ENCODE measurements around the gene TICAM2.

TICAM2 gene

DNA sequence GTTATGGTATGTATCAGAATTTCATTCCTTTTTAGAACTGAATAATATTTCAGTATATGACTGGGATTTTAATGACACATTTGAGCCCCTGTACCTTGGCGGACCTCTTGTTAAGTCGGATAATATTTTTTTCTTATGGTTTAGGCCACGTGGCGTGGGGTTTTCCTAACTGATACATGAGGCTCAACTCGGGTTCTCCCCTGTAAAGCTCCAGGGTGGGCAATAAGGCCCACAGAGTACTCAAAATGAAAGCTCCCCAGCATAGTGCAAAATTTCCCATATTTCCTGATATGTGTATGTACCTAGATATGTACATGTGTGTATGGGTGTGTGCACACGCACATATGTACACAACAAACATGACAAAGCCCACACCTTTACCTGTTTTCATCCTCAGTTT, 24.5 kb downstream of the TICAM2 start:
- intact Hi-C loops (cut with DNase I): loop anchor here (5.0 kb wide), 1 partner anchor 265 kb away; no protein-coding TSS in a partner anchor
- no peak for DNase-seq

DNA sequence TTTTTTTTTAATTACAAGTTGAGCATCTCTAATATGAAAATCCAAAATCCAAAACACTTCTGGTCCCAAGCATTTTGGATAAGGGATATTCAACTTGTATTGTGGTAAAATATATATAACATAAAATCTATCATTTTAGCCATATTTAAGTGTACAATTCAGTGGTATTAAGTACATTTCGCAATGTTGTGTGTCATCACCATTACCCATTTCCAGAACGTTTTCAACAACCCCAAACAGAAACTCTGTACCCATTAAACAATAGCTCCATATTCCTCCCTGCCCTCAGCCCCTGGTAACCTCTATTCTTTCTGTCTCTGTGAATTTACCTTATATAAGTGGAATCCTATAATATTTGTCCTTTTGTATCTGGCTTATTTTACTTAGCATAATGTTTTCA, 24.9 kb downstream of the TICAM2 start:
- no peak for DNase-seq
- intact Hi-C loops (cut with DNase I): loop anchor here (5.0 kb wide), 1 partner anchor 265 kb away; no protein-coding TSS in a partner anchor

DNA sequence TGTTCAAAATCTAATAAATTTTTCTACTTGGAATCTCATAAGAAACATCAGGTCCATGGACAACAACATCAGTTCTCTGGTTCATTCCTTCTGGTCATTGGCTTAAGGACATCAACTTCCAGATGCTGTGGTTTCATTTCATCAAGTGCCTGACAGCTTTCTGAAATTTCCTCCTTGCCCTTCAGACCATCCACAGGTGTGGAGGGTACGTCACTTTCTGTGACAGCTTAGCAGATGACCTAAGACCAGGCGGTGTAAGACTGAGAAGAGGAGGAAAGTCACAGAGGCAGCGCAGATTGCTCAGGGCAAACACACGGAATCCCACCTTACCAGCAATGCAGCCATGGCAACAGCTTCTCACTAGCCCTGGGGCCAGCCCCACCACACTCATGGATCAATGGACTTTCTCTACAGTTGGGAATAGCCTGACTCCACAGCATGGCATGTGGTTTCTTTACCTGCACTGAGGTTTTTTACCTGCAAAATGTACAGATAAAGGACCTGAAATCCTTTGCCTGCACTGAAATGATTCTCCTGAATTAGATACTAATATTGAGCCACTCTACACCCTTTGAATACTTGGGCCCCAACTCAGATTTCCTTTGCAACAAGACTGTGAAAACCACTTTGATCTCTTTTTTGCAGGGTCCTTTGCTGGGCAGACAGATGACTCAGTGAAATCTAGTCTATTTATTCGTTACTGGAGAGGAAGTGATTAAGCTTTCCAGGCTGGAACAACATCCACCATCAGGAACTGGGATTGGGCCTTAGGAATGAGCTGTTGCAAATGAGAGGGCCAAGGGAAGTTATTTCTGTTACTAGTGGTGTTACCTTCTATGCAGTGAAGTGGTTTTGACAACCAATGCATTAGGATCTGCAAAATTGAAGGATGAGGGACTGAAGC, 26.9 kb downstream of the TICAM2 start:
- DNase-seq: no peak
- intact Hi-C loops (cut with DNase I): loop anchor here (5.0 kb wide), 1 partner anchor 263 kb away; no protein-coding TSS in a partner anchor

DNA sequence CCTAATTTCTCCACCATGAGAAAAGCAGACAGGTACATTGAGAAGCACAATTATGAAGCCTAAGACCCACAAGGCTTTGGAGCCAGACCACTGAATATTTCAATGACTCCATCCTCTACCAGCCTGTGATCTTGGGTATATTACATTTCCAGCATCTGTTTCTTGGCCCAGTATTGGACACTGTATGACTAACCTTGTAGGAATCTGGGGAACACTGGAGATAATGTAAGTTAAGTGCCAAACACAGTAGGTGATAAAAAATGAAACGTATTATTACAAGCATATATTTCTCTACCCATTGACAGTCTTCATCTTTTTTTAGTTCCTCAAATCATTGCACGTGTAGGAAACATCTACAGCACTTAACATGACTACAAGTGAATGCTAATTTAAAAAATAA, 29.1 kb downstream of the TICAM2 start:
- intact Hi-C loops (cut with DNase I): no loop called here
- no peak for DNase-seq

DNA sequence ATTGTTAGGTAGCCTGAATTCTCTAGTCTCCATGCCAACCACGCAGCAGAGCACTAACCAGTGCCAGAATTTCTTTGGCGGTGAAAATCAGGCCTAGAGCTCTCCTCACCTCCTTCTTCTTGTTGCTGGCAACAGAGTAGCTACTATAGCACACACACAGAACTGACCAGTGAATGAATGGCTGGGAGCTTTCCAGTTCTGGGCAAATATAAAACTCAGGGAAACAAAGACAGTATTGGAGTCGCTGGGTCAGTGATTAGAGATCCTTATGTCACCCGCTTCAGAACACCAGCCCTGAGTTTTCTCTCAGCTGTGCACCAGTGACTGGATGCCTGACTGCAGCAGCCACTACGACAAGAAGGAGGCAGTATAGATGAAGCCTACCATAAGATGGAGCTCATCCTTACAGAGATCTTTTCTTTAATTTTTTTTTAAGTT, 30.8 kb downstream of the TICAM2 start:
- DNase-seq: peak; percentile 43 to 94 (median 82)
- intact Hi-C loops (cut with DNase I): no loop called here

DNA sequence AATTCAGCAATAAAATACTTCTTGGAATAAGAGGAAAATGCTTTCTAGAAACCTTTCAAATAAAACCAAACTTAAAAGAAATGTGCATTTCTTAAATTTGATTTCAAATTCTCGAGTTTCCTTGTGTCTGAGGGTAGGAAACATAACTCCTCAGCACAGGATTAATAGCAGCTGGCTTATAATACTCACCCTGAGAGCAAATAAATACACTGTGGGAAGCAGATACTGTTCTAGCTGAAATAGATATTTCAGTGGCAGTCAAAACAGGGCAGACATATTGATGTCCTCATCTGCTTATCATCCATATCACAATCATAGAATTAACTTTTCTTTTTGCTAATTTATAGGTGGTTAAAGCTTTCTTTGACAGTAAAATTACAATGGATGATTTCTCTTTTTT, 33.6 kb downstream of the TICAM2 start:
- no peak for DNase-seq
- intact Hi-C loops (cut with DNase I): no loop called here

DNA sequence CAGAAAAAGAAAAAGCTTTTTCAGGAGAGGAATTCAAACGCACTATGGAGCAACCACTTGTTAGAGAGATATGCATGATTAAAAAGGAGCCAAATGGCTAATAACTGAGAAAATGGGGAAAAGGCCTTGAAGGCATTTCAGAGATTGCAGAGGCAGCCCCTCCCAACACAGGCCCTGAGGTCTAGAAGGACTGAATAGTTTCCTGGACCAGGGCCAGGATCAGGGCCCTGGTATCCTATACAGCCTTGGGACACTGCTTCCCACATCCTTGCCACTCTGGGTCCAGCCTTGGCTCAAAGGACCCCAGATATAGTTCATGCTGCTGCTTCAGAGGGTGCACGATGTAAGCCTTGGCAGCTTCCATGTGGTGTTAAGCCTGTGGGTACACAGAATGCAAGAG, 37.0 kb downstream of the TICAM2 start:
- DNase-seq: no peak
- intact Hi-C loops (cut with DNase I): no loop called here

DNA sequence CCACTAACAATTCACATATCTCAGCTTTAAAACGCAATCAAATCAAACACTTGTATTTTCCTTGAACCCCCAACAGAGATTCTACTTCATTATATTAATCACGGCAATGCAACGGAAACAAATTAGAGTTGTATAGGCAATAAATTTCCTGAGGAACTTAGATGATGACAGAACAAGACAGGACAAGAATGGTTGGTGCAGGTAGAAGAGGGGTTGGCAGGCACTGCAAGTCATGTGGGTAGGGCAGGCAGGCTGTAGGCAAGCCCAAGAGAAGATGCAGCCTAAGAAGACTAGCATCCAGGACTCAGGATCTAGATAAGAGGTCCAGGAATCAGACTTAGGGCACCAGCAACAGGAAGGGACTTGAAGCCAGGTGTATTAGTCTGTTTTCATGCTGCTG, 41.1 kb downstream of the TICAM2 start:
- DNase-seq: no peak
- intact Hi-C loops (cut with DNase I): no loop called here

DNA sequence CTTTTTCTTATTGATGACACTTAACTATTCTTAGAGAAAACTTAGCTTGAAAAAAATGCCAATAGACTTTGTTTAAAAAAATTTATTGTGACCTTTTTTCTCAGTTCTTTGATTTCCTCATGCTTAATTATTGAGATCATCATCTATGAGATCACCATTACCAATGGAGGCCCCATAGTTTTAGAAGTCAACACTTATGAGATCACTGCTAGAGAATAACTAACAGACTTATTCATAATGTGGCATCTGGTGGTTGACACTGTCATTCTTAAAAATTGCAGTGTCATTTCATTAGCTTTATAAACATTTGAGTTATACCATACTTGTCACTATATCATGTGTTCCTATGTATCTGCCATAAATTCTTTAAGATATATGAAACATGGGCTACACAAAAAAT, 42.8 kb downstream of the TICAM2 start:
- DNase-seq: no peak
- intact Hi-C loops (cut with DNase I): no loop called here

DNA sequence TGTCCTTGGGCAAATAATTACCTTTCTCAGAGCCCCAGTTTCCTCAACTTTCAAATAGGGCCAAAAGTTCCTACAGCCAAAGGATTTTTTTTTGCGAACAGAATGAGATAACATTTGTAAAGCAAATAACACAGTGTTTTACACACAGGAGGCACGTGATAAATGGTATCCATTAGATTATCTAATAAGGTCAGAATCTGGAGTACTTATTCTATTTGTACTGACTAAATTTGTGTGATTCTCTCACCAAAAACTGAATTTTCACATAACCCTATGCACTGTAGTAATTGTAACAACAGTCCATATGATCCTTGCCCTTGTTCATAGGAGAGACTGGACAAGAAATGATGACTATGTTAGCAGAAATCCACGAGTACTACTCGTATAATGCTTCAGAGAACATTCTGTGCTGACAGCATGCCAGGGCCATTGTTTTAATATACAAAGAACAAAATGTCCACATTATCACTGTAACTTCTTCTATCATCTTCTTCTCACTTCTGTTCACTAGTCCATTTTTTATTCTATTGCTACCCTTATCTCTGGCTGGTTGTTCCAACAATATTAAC, 43.8 kb downstream of the TICAM2 start:
- intact Hi-C loops (cut with DNase I): no loop called here
- no peak for DNase-seq

DNA sequence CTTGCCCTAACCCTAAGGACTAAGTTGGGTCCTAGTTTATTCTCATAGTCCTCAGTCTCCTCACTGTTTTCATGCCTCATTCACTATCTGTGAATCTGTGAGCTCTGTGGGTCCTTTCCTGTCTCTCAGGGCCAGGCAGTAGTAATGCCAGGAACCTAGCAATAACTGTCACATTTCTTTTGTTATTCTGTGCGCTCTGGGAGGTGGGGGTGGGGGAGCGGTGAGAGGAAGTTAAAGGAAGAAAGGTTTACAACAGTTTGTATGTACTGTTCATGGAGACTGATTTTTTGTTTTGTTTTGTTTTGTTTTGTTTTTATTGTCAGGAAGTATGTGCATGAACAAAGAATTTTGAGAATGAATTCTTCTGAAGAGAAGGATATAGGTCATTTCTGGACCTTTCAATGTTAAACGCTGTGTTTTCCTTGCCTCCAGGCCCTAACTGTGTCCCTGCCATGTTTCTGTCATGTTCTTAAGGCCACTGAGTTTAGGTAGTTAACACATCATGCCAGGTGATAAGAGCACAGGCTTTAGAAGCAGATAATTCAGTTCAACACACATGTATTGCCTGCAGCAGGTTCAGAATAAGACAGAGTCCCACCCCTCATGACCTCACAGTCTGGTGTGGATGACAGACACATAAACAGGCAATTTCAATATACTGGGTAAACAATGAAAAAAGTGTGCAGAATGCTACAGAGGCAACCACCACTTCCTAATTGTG, 44.5 kb downstream of the TICAM2 start:
- DNase-seq: no peak
- intact Hi-C loops (cut with DNase I): no loop called here

DNA sequence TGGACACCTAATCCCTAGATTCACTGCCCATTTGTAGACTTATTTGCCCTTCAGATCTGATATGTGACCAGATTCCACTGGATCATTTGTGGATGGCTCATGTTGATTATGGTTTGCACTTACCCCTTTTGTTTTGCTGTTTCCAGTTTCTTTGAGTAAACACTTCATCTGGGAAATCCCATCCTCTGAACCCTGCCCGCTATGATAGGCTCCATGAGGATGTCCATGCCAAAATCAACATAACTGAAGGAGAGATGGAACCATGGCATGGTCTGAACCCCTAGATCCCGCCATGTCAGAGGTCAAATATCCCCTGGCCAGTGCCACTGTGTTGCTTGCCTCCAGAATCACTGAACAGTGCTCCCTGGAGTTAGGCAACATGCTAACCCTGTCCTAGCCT, 46.0 kb downstream of the TICAM2 start:
- DNase-seq: no peak
- intact Hi-C loops (cut with DNase I): no loop called here

DNA sequence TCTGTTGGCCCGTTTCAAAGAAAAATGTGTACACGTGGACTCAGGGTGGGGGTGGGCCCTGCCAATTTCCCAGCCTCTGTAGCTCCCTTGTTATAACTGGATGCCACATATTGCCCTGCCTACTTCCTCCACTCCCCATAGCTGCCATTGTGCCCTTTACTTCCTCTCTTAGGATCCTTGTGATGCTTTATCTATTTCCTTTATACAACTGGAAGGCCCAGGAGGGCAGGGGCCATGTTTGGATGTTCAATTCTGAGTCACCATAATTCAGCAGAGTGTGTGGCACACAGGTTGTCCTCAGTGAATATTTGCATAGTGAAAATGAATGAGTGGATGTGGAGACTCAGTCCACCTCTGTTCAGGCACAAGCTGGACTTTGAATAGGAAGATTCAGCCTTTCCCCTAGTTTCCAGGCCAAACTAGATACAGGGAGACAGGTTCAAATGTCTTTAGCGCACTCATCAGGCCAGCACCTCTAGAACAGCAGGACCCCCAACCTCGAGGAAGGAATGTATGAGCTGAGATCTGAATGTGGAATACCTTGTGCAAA, 47.1 kb downstream of the TICAM2 start:
- intact Hi-C loops (cut with DNase I): no loop called here
- DNase-seq: no peak

DNA sequence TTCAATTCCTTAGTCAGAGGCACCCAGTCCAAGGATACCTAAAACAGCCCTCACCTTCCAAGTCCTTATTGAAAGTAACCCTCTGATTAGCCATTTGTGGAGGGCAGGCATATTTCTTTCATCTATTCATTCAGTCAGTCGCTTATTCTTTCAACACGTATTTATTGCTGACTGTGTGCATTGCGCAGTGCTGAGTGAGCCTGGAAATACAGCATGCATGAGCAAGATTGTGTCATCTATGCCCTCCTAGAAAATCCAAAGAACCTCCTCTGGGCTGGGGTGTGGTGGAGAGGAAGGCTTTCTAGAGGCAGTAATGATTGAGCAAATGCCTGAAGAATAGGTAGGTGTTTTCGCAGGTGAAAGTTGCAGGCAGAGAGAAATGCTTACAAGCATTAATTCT, 49.2 kb downstream of the TICAM2 start:
- DNase-seq: no peak
- intact Hi-C loops (cut with DNase I): no loop called here

DNA sequence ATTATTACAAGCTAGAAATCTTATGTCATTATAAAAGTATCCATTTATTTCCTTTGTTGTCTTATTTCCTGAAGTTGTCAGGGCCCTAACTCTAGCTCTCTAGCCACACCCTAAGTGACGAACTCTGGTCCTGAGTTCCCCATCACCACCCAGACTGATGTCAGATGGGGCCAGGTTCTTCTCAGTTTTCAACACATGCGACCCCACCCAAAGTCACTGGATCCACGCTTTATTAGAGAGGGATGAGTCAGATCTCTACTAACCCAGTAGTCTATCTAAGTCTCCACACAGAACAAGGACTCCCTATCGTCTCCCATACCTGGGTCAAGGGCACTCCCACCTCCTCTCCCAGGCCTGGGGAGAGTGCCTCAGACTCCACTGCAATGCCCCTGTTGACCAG, 50.9 kb downstream of the TICAM2 start:
- intact Hi-C loops (cut with DNase I): no loop called here
- no peak for DNase-seq

DNA sequence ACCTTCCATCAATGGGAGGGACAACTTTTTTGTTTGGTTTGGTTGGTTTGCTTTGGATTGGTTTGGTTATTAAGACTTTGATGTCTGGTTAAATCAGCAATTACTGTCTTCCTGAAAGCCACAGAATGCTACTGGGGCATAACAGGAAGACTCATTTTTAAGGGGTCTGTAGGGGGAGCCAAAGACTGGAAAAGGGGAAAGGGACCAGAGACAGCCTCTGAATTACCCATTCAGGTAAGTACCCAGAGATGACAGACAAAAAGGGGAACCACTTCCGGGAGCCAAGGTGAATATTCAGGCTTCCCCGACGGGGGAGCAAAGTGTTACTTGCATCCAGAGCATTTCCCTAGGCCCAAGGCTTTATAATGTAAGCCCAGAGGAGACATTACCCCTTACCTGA, 53.1 kb downstream of the TICAM2 start:
- no peak for DNase-seq
- intact Hi-C loops (cut with DNase I): no loop called here

DNA sequence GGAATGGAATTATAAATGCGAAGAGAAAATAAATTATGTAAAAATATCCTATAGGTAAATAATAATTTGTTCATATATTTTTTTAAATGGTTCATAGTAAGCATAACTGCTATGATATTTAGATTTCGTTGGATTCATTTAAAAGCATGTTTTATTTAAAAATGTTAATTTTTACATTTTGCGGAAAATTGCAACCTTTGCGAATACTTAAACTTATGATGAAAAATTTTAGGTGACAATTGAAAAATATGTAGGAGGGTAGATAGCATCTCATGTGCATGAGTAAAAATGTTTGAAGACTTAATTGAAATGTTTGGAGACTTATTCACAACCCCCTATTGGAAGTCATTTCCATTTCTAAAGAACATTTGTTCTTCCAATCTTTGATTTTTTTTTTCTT, 53.6 kb downstream of the TICAM2 start:
- intact Hi-C loops (cut with DNase I): no loop called here
- DNase-seq: no peak

DNA sequence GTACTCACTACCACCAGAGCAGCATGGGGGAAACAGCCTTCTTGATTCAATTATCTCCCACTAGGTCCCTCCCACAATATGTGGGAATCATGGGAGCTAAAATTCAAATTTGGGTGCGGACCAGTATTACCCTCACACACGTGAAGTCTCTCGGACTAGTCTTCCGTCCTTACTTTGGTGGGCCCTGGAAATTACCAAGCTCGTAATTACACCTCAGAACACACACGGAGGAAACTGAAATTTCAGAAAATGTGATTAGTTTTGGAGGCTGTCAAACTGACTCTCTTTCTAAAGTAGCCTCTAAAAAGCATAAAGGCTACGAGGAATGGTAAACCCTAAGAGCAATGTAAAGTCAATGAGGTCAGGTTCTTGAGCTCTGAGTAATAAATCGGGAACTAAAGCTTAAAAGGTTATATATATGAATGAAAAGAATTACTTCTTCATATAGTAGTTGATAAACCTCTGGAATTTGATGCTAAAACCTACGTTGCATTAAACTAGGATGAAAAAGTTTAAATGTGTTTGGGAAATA, 56.9 kb downstream of the TICAM2 start:
- no peak for DNase-seq
- intact Hi-C loops (cut with DNase I): no loop called here
